ENCODE data around the gene SH3TC2. TPM values are rescaled to one million over a fixed set of nuclear protein-coding genes. Genes with fewer than 3 reads are reported as not detected.

SH3TC2 gene
- total and polyA plus RNA-seq, 7 experiments from 2014 or later, result 0.08 to 0.59 TPM; not detected in 5

DNA sequence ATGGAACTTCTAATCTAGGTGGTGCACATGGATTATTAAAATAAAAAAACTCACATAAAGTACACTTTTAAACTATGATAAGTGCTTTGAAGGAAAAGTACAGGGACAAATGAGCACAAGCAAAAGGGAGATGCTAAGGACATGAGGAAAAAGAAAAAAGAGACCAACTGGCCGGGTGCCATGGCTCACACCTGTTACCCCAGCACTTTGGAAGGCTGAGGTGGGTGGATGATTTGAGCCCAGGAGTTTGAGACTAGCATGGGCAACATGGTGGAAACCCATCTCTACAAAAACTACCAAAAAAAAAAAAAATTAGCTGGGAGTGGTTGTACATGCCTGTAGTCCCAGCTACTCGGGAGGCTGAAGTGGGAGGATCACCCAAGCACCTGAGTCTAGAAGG lies 67.1 kb downstream of the SH3TC2 start:
- POLR2A ChIA-PET, result no interaction called here
- intact Hi-C loops (cut with micrococcal nuclease), result loop anchor here in 1 of 2 donors (5.0 kb wide), 1 partner anchor 272 kb away; no protein-coding TSS in a partner anchor
- Histone ChIP-seq H3K4me3 (ENCODE audit: low read length) (no peak overlapping the region), H3K9me3 (ENCODE audit: control insufficient read depth in 2 of 3, low read length in 3 of 3) (no peaks in the 10 kb centered on the region), H3K4me1 (ENCODE audit: control insufficient read depth in 2 of 2, insufficient read depth in 2 of 2, low read length in 2 of 2) (no peaks in the 10 kb centered on the region), H3K27me3 (ENCODE audit: control insufficient read depth in 2 of 2, insufficient read depth in 2 of 2, low read length in 2 of 2) (no peaks in the 10 kb centered on the region), H3K27ac (ENCODE audit: low read depth, low read length) (no peak overlapping the region), H3K36me3 (ENCODE audit: control insufficient read depth in 2 of 3, insufficient read depth in 3 of 3, low read length in 3 of 3) (no peaks in the 10 kb centered on the region)
- DNase-seq, result no peak
- CTCF ChIA-PET, result interaction anchor here (0.9 kb wide), 1 partner anchor 263 kb away, joined by 3 read pairs; no protein-coding TSS in a partner anchor
- Mint-ChIP-seq H3K27ac (no peak overlapping the region), H3K9me3 (peaks cover 0 to 2% (median 0%) of the 10 kb centered on the region in 11 donors), H3K36me3 (no peaks in the 10 kb centered on the region), H3K27me3 (peaks cover 13 to 63% (median 24%) of the 10 kb centered on the region in 5 donors), H3K4me3 (no peak overlapping the region), H3K4me1 (no peaks in the 10 kb centered on the region)
- no peak for ATAC-seq

DNA sequence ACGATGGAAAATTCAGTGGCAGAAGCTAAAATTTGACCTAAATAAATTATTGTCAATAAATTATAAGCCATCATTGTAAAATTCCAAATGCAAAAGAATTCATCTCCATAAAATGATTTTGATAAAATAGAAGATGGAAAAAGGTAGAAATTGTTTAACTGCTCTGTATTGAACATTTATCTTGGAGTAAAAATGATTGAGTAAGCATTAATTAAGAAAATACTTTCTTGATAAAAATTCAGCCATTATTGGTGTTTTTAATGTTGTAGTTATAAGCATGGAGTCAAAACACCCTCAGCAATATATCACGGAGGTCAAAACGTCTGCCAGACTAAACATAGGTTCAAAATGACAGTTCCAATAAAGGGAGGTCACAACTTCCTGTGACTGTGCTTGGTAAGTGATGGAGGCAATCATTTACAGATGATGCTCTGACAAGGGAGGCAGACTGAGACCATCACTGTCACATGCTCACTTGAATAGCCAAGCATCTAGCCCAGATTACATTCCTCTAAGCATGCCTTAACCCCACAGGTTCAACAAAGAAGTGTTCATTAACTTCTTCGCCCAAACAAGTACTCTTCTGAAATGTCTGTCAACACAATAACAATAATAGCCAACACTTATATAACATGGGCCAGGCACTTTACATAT lies 69.5 kb downstream of the SH3TC2 start:
- peaks cover 21 to 67% (median 30%) of the 10 kb centered on the region in 5 donors for H3K27me3 Mint-ChIP-seq
- Histone ChIP-seq H3K27ac (ENCODE audit: low read depth, low read length) (no peak overlapping the region), H3K4me3 (ENCODE audit: low read length) (no peak overlapping the region), H3K4me1 (ENCODE audit: control insufficient read depth in 2 of 2, insufficient read depth in 2 of 2, low read length in 2 of 2) (no peaks in the 10 kb centered on the region), H3K9me3 (ENCODE audit: control insufficient read depth in 2 of 3, low read length in 3 of 3) (no peaks in the 10 kb centered on the region), H3K36me3 (ENCODE audit: control insufficient read depth in 2 of 3, insufficient read depth in 3 of 3, low read length in 3 of 3) (no peaks in the 10 kb centered on the region), H3K27me3 (ENCODE audit: control insufficient read depth in 2 of 2, insufficient read depth in 2 of 2, low read length in 2 of 2) (no peaks in the 10 kb centered on the region)
- DNase-seq (no peak), ATAC-seq (no peak)
- intact Hi-C loops (cut with micrococcal nuclease), result no loop called here
- H3K27ac Mint-ChIP-seq, result no peak overlapping the region
- ChIA-PET CTCF (interaction anchor here (1.1 kb wide), 1 partner anchor 262 kb away, joined by 4 read pairs; no protein-coding TSS in a partner anchor), POLR2A (no interaction called here)
- no peaks in the 10 kb centered on the region for H3K36me3 Mint-ChIP-seq
- no peak overlapping the region for H3K4me3 Mint-ChIP-seq
- peaks cover 0 to 2% (median 0%) of the 10 kb centered on the region in 7 donors for H3K4me1 Mint-ChIP-seq
- peaks cover 0 to 2% (median 0%) of the 10 kb centered on the region in 11 donors for H3K9me3 Mint-ChIP-seq

DNA sequence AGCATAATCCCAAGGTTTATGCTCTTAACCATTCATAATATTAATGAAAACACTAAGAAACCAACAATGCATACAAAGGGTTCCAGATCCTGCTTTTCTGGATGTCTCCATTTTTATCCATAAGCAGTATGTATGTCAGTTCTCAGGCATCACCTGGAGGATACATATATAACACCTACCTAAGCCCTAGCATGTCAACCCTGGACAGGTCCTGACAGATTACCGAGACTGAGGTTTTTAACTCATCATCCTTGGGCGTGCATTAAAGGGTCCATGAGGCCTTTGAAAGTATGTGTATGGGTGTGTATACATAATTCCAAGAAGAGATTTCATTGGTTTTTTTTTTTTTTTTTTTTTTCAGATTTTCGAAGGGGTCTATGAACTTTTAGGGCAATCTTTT lies 70.6 kb downstream of the SH3TC2 start:
- Mint-ChIP-seq H3K4me1 (peaks cover 0 to 2% (median 0%) of the 10 kb centered on the region in 7 donors), H3K27me3 (peaks cover 22 to 56% (median 25%) of the 10 kb centered on the region in 5 donors), H3K9me3 (peaks cover 0 to 2% (median 0%) of the 10 kb centered on the region in 11 donors), H3K27ac (no peak overlapping the region), H3K36me3 (no peaks in the 10 kb centered on the region), H3K4me3 (no peak overlapping the region)
- Histone ChIP-seq H3K27ac (ENCODE audit: low read depth, low read length) (no peak overlapping the region), H3K9me3 (ENCODE audit: control insufficient read depth in 2 of 3, low read length in 3 of 3) (no peaks in the 10 kb centered on the region), H3K27me3 (ENCODE audit: control insufficient read depth in 2 of 2, insufficient read depth in 2 of 2, low read length in 2 of 2) (no peaks in the 10 kb centered on the region), H3K36me3 (ENCODE audit: control insufficient read depth in 2 of 3, insufficient read depth in 3 of 3, low read length in 3 of 3) (no peaks in the 10 kb centered on the region), H3K4me3 (ENCODE audit: low read length) (no peak overlapping the region), H3K4me1 (ENCODE audit: control insufficient read depth in 2 of 2, insufficient read depth in 2 of 2, low read length in 2 of 2) (no peaks in the 10 kb centered on the region)
- POLR2A ChIA-PET, result no interaction called here
- intact Hi-C loops (cut with micrococcal nuclease), result no loop called here
- DNase-seq, result no peak
- CTCF ChIA-PET, result no interaction called here
- ATAC-seq, result no peak

- POLR2A ChIA-PET, result interaction anchor here (0.6 kb wide), 1 partner anchor 282 kb away, joined by 3 read pairs; no protein-coding TSS in a partner anchor
- Histone ChIP-seq H3K9me3 (ENCODE audit: control insufficient read depth in 2 of 3, low read length in 3 of 3) (no peaks in the 10 kb centered on the region), H3K27me3 (ENCODE audit: control insufficient read depth in 2 of 2, insufficient read depth in 2 of 2, low read length in 2 of 2) (no peaks in the 10 kb centered on the region), H3K4me1 (ENCODE audit: control insufficient read depth in 2 of 2, insufficient read depth in 2 of 2, low read length in 2 of 2) (no peaks in the 10 kb centered on the region), H3K36me3 (ENCODE audit: control insufficient read depth in 2 of 3, insufficient read depth in 3 of 3, low read length in 3 of 3) (no peaks in the 10 kb centered on the region), H3K27ac (ENCODE audit: low read depth, low read length) (no peak overlapping the region), H3K4me3 (ENCODE audit: low read length) (no peak overlapping the region)
- Mint-ChIP-seq H3K9me3 (peaks cover 0 to 2% (median 0%) of the 10 kb centered on the region in 11 donors), H3K4me3 (no peak overlapping the region), H3K27me3 (peaks cover 20 to 49% (median 21%) of the 10 kb centered on the region in 5 donors), H3K36me3 (no peaks in the 10 kb centered on the region), H3K27ac (no peak overlapping the region), H3K4me1 (peaks cover 0 to 2% (median 0%) of the 10 kb centered on the region in 7 donors)
- intact Hi-C loops (cut with micrococcal nuclease), result no loop called here
- ATAC-seq, result no peak
- DNase-seq, result no peak
- CTCF ChIA-PET, result no interaction called here
Measured at GRCh38 chr5:148991566-148991965, 71.3 kb downstream of the SH3TC2 start.

DNA sequence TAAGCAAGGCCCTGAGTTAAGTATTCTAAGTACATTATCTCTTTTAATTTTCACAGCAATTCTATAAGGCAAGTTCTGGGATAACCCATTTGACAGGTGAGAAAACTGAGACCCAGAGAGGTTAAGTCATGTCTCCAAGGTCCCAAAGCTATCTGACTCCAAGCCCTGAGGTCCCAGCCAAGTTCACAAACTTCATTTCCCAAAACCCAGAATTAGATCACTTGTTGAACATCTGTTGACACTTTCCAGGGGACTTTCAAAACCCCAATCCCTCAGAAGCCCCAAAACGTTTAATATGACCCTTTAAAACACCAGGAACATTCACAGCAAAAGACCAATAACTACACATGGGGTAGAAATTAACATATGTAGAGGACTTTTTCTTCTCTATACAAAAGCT lies 72.0 kb downstream of the SH3TC2 start:
- no peaks in the 10 kb centered on the region for H3K36me3 ChIP-seq (ENCODE audit: control insufficient read depth in 2 of 3, insufficient read depth in 3 of 3, low read length in 3 of 3)
- peaks cover 17 to 51% (median 23%) of the 10 kb centered on the region in 5 donors for H3K27me3 Mint-ChIP-seq
- POLR2A ChIA-PET, result no interaction called here
- CTCF ChIA-PET, result interaction anchor here (0.5 kb wide), 1 partner anchor 819 kb away, joined by 3 read pairs; no protein-coding TSS in a partner anchor
- no peak overlapping the region for H3K27ac ChIP-seq (ENCODE audit: low read depth, low read length)
- DNase-seq (no peak), ATAC-seq (no peak)
- H3K27me3 ChIP-seq (ENCODE audit: control insufficient read depth in 2 of 2, insufficient read depth in 2 of 2, low read length in 2 of 2), result peaks cover 0 to 4% of the 10 kb centered on the region in 2 donors
- H3K4me3 ChIP-seq (ENCODE audit: low read length), result no peak overlapping the region
- no peak overlapping the region for H3K27ac Mint-ChIP-seq
- H3K4me3 Mint-ChIP-seq, result no peak overlapping the region
- intact Hi-C loops (cut with micrococcal nuclease), result no loop called here
- no peaks in the 10 kb centered on the region for H3K4me1 ChIP-seq (ENCODE audit: control insufficient read depth in 2 of 2, insufficient read depth in 2 of 2, low read length in 2 of 2)
- H3K36me3 Mint-ChIP-seq, result no peaks in the 10 kb centered on the region
- H3K9me3 Mint-ChIP-seq, result peaks cover 0 to 2% (median 0%) of the 10 kb centered on the region in 11 donors
- H3K4me1 Mint-ChIP-seq, result peaks cover 0 to 2% (median 0%) of the 10 kb centered on the region in 7 donors
- H3K9me3 ChIP-seq (ENCODE audit: control insufficient read depth in 2 of 3, low read length in 3 of 3), result no peaks in the 10 kb centered on the region

DNA sequence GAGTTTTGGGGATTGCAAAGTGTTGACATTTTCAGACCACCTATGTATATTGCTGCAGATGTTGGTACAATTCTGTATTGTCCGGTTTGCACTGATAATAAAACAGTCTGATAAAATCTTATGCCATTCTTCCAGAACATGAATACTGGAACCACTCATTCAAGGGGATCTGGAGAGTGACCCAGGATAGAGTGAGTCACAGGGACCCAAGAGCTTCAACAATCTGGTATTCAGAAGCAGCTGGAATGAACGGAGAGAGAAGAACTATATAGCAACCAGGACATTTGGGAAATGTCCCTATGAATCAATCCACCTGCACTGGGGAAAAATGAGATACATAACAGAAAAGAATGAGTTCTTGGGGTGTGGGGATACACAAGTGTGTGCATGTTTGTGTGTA lies 73.3 kb downstream of the SH3TC2 start:
- Mint-ChIP-seq H3K4me1 (peaks cover 0 to 2% (median 0%) of the 10 kb centered on the region in 7 donors), H3K36me3 (no peaks in the 10 kb centered on the region), H3K27ac (no peak overlapping the region), H3K9me3 (peaks cover 0 to 2% (median 0%) of the 10 kb centered on the region in 11 donors), H3K27me3 (peaks cover 10 to 47% (median 24%) of the 10 kb centered on the region in 5 donors), H3K4me3 (no peak overlapping the region)
- no peak overlapping the region for H3K4me3 ChIP-seq (ENCODE audit: low read length)
- ChIA-PET POLR2A (no interaction called here), CTCF (no interaction called here)
- no peaks in the 10 kb centered on the region for H3K4me1 ChIP-seq (ENCODE audit: control insufficient read depth in 2 of 2, insufficient read depth in 2 of 2, low read length in 2 of 2)
- no peaks in the 10 kb centered on the region for H3K9me3 ChIP-seq (ENCODE audit: control insufficient read depth in 2 of 3, low read length in 3 of 3)
- intact Hi-C loops (cut with micrococcal nuclease), result no loop called here
- H3K27me3 ChIP-seq (ENCODE audit: control insufficient read depth in 2 of 2, insufficient read depth in 2 of 2, low read length in 2 of 2), result peaks cover 0 to 4% of the 10 kb centered on the region in 2 donors
- ATAC-seq (no peak), DNase-seq (no peak)
- no peaks in the 10 kb centered on the region for H3K36me3 ChIP-seq (ENCODE audit: control insufficient read depth in 2 of 3, insufficient read depth in 3 of 3, low read length in 3 of 3)
- H3K27ac ChIP-seq (ENCODE audit: low read depth, low read length), result no peak overlapping the region

- CTCF ChIA-PET, result no interaction called here
- Mint-ChIP-seq H3K9me3 (peaks cover 0 to 12% (median 4%) of the 10 kb centered on the region in 11 donors), H3K4me3 (no peak overlapping the region), H3K36me3 (no peaks in the 10 kb centered on the region), H3K27me3 (peaks cover 8 to 43% (median 26%) of the 10 kb centered on the region in 5 donors), H3K4me1 (peaks cover 0 to 2% (median 0%) of the 10 kb centered on the region in 7 donors), H3K27ac (no peak overlapping the region)
- Histone ChIP-seq H3K27ac (ENCODE audit: low read depth, low read length) (no peak overlapping the region), H3K36me3 (ENCODE audit: control insufficient read depth in 2 of 3, insufficient read depth in 3 of 3, low read length in 3 of 3) (no peaks in the 10 kb centered on the region), H3K4me3 (ENCODE audit: low read length) (no peak overlapping the region), H3K27me3 (ENCODE audit: control insufficient read depth in 2 of 2, insufficient read depth in 2 of 2, low read length in 2 of 2) (peaks cover 0 to 4% of the 10 kb centered on the region in 2 donors), H3K4me1 (ENCODE audit: control insufficient read depth in 2 of 2, insufficient read depth in 2 of 2, low read length in 2 of 2) (no peaks in the 10 kb centered on the region), H3K9me3 (ENCODE audit: control insufficient read depth in 2 of 3, low read length in 3 of 3) (no peaks in the 10 kb centered on the region)
- intact Hi-C loops (cut with micrococcal nuclease), result no loop called here
- DNase-seq (no peak), ATAC-seq (no peak)
- POLR2A ChIA-PET, result no interaction called here
Measured at GRCh38 chr5:148988328-148988727, 74.5 kb downstream of the SH3TC2 start.
